Measurements from ENCODE around the gene ETFA. TPM values are rescaled to one million over a fixed set of nuclear protein-coding genes. Genes with fewer than 3 reads are reported as not detected.

Gene ETFA
- total and polyA plus RNA-seq, 7 donors = 58.4 to 476 (median 102) TPM

GRCh38 chr15:76286271-76286879 is 24.9 kb downstream of the ETFA start:
- H3K4me1 ChIP-seq = no peaks in the 10 kb centered on the region
- peaks cover 16 to 65% (median 23%) of the 10 kb centered on the region in 4 donors for H3K36me3 ChIP-seq
- H3K27me3 ChIP-seq = no peaks in the 10 kb centered on the region
- WGBS, 2 donors = 25 to 27% methylated on average over 4 of the region's 4 CpGs
- no peak for TF ChIP-seq EP300 (IDR thresholded peaks at IDR 0.05)
- no peak for TF ChIP-seq CTCF (IDR thresholded peaks at IDR 0.05)
- intact Hi-C loops (cut with DNase I) = no loop called here
- DNase-seq = no peak
- H3K9me3 ChIP-seq = no peaks in the 10 kb centered on the region
- no peak overlapping the region for H3K4me3 ChIP-seq
- H3K27ac ChIP-seq = no peak overlapping the region

- H3K4me3 ChIP-seq = no peak overlapping the region
- TF ChIP-seq POLR2A (IDR thresholded peaks at IDR 0.05) (no peak), CTCF (IDR thresholded peaks at IDR 0.05) (peak in 1 of 4 experiments; percentile 10)
- H3K27me3 ChIP-seq = no peaks in the 10 kb centered on the region
- no peaks in the 10 kb centered on the region for H3K4me1 ChIP-seq
- no peak overlapping the region for H3K27ac ChIP-seq
- no peak for DNase-seq
- WGBS, 2 donors = 95 to 96% methylated on average over 1 of the region's 1 CpG
- intact Hi-C loops (cut with DNase I) = no loop called here
- H3K36me3 ChIP-seq = peaks cover 16 to 74% (median 23%) of the 10 kb centered on the region in 4 donors
- no peaks in the 10 kb centered on the region for H3K9me3 ChIP-seq
These were observed 25.9 kb downstream of the ETFA start for GRCh38 chr15:76285241-76285825.

GRCh38 chr15:76282465-76282864 is 28.8 kb downstream of the ETFA start:
- DNase-seq = no peak
- no peaks in the 10 kb centered on the region for H3K27me3 ChIP-seq
- H3K36me3 ChIP-seq = peaks cover 16 to 92% (median 29%) of the 10 kb centered on the region in 4 donors
- no peak overlapping the region for H3K27ac ChIP-seq
- intact Hi-C loops (cut with DNase I) = no loop called here
- TF ChIP-seq POLR2A (IDR thresholded peaks at IDR 0.05) (no peak), CTCF (IDR thresholded peaks at IDR 0.05) (no peak), POLR2AphosphoS5 (IDR thresholded peaks at IDR 0.05) (no peak), EP300 (IDR thresholded peaks at IDR 0.05) (no peak)
- H3K9me3 ChIP-seq = no peaks in the 10 kb centered on the region
- no peak overlapping the region for H3K4me3 ChIP-seq
- 41 to 63% methylated on average over 3 of the region's 3 CpGs for WGBS, 2 donors
- H3K4me1 ChIP-seq = no peaks in the 10 kb centered on the region

- Histone ChIP-seq H3K9me3 (no peaks in the 10 kb centered on the region), H3K27me3 (no peaks in the 10 kb centered on the region), H3K4me1 (no peaks in the 10 kb centered on the region), H3K27ac (no peak overlapping the region), H3K4me3 (no peak overlapping the region), H3K36me3 (peaks cover 15 to 76% (median 17%) of the 10 kb centered on the region in 4 donors)
- no peak for DNase-seq
- intact Hi-C loops (cut with DNase I) = no loop called here
- TF ChIP-seq POLR2AphosphoS5 (IDR thresholded peaks at IDR 0.05) (no peak), EP300 (IDR thresholded peaks at IDR 0.05) (no peak), CTCF (IDR thresholded peaks at IDR 0.05) (no peak), POLR2A (IDR thresholded peaks at IDR 0.05) (no peak)
- WGBS, 2 donors = 93 to 98% methylated on average over 1 of the region's 1 CpG
These were observed 32.6 kb downstream of the ETFA start for GRCh38 chr15:76278651-76279050.

GRCh38 chr15:76274821-76275220 is 36.4 kb downstream of the ETFA start:
- no peaks in the 10 kb centered on the region for H3K4me1 ChIP-seq
- DNase-seq = no peak
- peaks cover 12 to 81% (median 24%) of the 10 kb centered on the region in 4 donors for H3K36me3 ChIP-seq
- no peak overlapping the region for H3K27ac ChIP-seq
- TF ChIP-seq CTCF (IDR thresholded peaks at IDR 0.05) (no peak), POLR2AphosphoS5 (IDR thresholded peaks at IDR 0.05) (no peak), EP300 (IDR thresholded peaks at IDR 0.05) (no peak), POLR2A (IDR thresholded peaks at IDR 0.05) (no peak)
- WGBS, 2 donors = 88 to 94% methylated on average over 1 of the region's 1 CpG
- no peaks in the 10 kb centered on the region for H3K27me3 ChIP-seq
- H3K9me3 ChIP-seq = no peaks in the 10 kb centered on the region
- intact Hi-C loops (cut with DNase I) = no loop called here
- H3K4me3 ChIP-seq = no peak overlapping the region

All from sigmoid colon (tissue), 7 donors.